GM12878 (cell line): ENCODE results near the gene MPZL1. TPM values are rescaled to one million over a fixed set of nuclear protein-coding genes. Genes with fewer than 3 reads are reported as not detected.

ENCODE experiments used
- ATAC-seq: fragments of 200-7000 bp; cut with Tn5 transposase; 3 replicates; pipeline ENCODE4 v1.9.1; 2020; ENCODE audit warnings: mild to moderate bottlenecking, moderate library complexity
- BruUV-seq: library from RNA; stranded (reverse); fragments of 400-500 nt; replicated peaks from 2 replicates; lab custom pipeline; 2021; lab: Mats Ljungman, UMichigan
- CTCF ChIA-PET: fragments of 300-600 bp; sonication (Branson Sonifier 250); formaldehyde crosslinking; extraction: SDS; loops from one replicate; lab custom pipeline; 2021; ENCODE audit warnings: inconsistent platforms; lab: Yijun Ruan, JAX
- POLR2A ChIA-PET: fragments of 350-600 bp; formaldehyde crosslinking; extraction: SDS; loops from one replicate; lab custom pipeline; 2021; ENCODE audit warnings: inconsistent platforms; lab: Charles Lee
- RAD21 ChIA-PET: fragments of 300-600 bp; sonication (Branson Sonifier 250); formaldehyde crosslinking; loops from one replicate; lab custom pipeline; 2023; ENCODE audit warnings: antibody characterized with exemption; ENCODE audit not compliant: unreplicated experiment; lab: Charles Lee
- SMC1A ChIA-PET: fragments of 300-600 bp; sonication (Branson Sonifier 250); formaldehyde crosslinking; loops from one replicate; lab custom pipeline; 2023; ENCODE audit not compliant: unreplicated experiment, uncharacterized antibody; lab: Charles Lee
- DNase-seq: peaks from one replicate; pipeline ENCODE4 v3.0.0-alpha.2; 2011; ENCODE audit warnings: low read depth, low spot score
- FAIRE-seq: peaks from 3 replicates; lab custom pipeline; 2011; peaks lifted over from hg19 to GRCh38; lab: Jason Lieb, UNC
- H2AFZ ChIP-seq: 2 replicates; pipeline ENCODE4 v1.6.0; 2011; ENCODE audit warnings: low read depth, low read length, control low read depth; ENCODE audit not compliant: control insufficient read depth
- H3K27ac ChIP-seq: 2 replicates; pipeline ENCODE4 v1.5.1; 2011; ENCODE audit warnings: control low read depth; ENCODE audit not compliant: control insufficient read depth, insufficient read depth
- H3K27me3 ChIP-seq, 2 experiments: replicated peaks in 1 of 2; 2 replicates each; pipeline versions ENCODE4 v1.6.0 to v1.6.1; 2011; ENCODE audit warnings: low read length in 1 of 2; ENCODE audit not compliant: control insufficient read depth in 2 of 2, insufficient read depth in 2 of 2
- H3K36me3 ChIP-seq, 2 experiments: 2 replicates each; pipeline ENCODE4 v1.5.1; 2011; ENCODE audit warnings: low read length in 1 of 2; ENCODE audit not compliant: control insufficient read depth in 2 of 2, insufficient read depth in 2 of 2
- H3K4me1 ChIP-seq: 2 replicates; pipeline ENCODE4 v1.6.1; 2011; ENCODE audit warnings: mild to moderate bottlenecking, low read length, moderate library complexity, mixed read lengths; ENCODE audit not compliant: control insufficient read depth, insufficient read depth
- H3K4me2 ChIP-seq: 2 replicates; pipeline ENCODE4 v1.6.0; 2011; ENCODE audit warnings: control low read depth; ENCODE audit not compliant: control insufficient read depth, insufficient read depth
- H3K4me3 ChIP-seq: fragments of 200-600 bp; sonication (generic); 2 replicates; pipeline ENCODE4 v1.5.1; 2016
- H3K79me2 ChIP-seq: 2 replicates; pipeline ENCODE4 v1.6.0; 2011; ENCODE audit warnings: low read length; ENCODE audit not compliant: control insufficient read depth, insufficient read depth
- H3K9ac ChIP-seq: 2 replicates; pipeline ENCODE4 v1.8.0; 2011; ENCODE audit warnings: low read length, control low read depth, mixed read lengths; ENCODE audit not compliant: control insufficient read depth, insufficient read depth
- H3K9me3 ChIP-seq: replicated peaks from 3 replicates; pipeline ENCODE4 v1.5.1; 2011; ENCODE audit warnings: mild to moderate bottlenecking, low read length; ENCODE audit not compliant: control insufficient read depth, insufficient read depth
- H4K20me1 ChIP-seq: 2 replicates; pipeline ENCODE4 v1.6.0; 2011; ENCODE audit not compliant: control insufficient read depth, insufficient read depth
- ATF7 ChIP-seq: fragments of 450-650 bp; IDR thresholded peaks from 2 replicates; pipeline ENCODE4 v1.6.1; 2016; ENCODE audit warnings: low read depth, mild to moderate bottlenecking
- CBX3 ChIP-seq: fragments of 200-600 bp; sonication (generic); IDR thresholded peaks from 2 replicates; pipeline ENCODE4 v1.6.1; 2016; ENCODE audit warnings: low read depth, borderline replicate concordance
- DPF2 ChIP-seq: fragments of 450-650 bp; IDR thresholded peaks from 2 replicates; pipeline ENCODE4 v1.6.1; 2017; ENCODE audit warnings: mild to moderate bottlenecking
- FOXM1 ChIP-seq: IDR thresholded peaks from 2 replicates; pipeline ENCODE4 v1.6.1; 2012; ENCODE audit warnings: low read depth, mild to moderate bottlenecking, inconsistent platforms, low read length, moderate library complexity
- IKZF2 ChIP-seq, 2 experiments: fragments of 450-650 bp; IDR thresholded peaks; 2 replicates each; pipeline ENCODE4 v1.6.1; 2017; ENCODE audit warnings: mild to moderate bottlenecking in 2 of 2, moderate library complexity in 2 of 2
- LARP7 ChIP-seq: fragments of 450-650 bp; IDR thresholded peaks from 2 replicates; pipeline ENCODE4 v1.6.1; 2017; ENCODE audit warnings: mild to moderate bottlenecking
- MTA2 ChIP-seq: fragments of 450-650 bp; IDR thresholded peaks from 2 replicates; pipeline ENCODE4 v1.6.1; 2016; ENCODE audit warnings: low read depth, mild to moderate bottlenecking, moderate library complexity
- PKNOX1 ChIP-seq: fragments of 450-650 bp; IDR thresholded peaks from 2 replicates; pipeline ENCODE4 v1.6.1; 2016; ENCODE audit warnings: mild to moderate bottlenecking
- POLR2AphosphoS5 ChIP-seq: IDR thresholded peaks from 2 replicates; pipeline ENCODE4 v1.6.1; 2011; ENCODE audit warnings: mild to moderate bottlenecking, low read length, inconsistent platforms
- POU2F2 ChIP-seq: IDR thresholded peaks from 3 replicates; pipeline ENCODE4 v1.6.1; 2011; ENCODE audit warnings: low read depth, mild to moderate bottlenecking, low read length, borderline replicate concordance
- RAD21 ChIP-seq: IDR thresholded peaks from 2 replicates; pipeline ENCODE4 v1.6.1; 2011; ENCODE audit warnings: mild to moderate bottlenecking, low read depth, low read length, moderate library complexity; ENCODE audit not compliant: insufficient read depth
- RCOR1 ChIP-seq: conservative IDR thresholded peaks from 2 replicates; pipeline ENCODE4 v1.6.1; 2012; ENCODE audit warnings: low read depth, low read length, improper control_type of control experiment
- RUNX3 ChIP-seq: IDR thresholded peaks from 2 replicates; pipeline ENCODE4 v1.6.1; 2012; ENCODE audit warnings: low read length, inconsistent platforms
- SIN3A ChIP-seq: IDR thresholded peaks from 2 replicates; pipeline ENCODE4 v1.6.1; 2012; ENCODE audit warnings: low read depth, low read length, improper control_type of control experiment
- SMC3 ChIP-seq: IDR thresholded peaks from 2 replicates; pipeline ENCODE4 v1.6.1; 2011; ENCODE audit warnings: low read length, improper control_type of control experiment, borderline replicate concordance
- TARDBP ChIP-seq: IDR thresholded peaks from 2 replicates; pipeline ENCODE4 v1.6.1; 2016; ENCODE audit warnings: borderline replicate concordance
- TCF12 ChIP-seq: IDR thresholded peaks from 2 replicates; pipeline ENCODE4 v1.6.1; 2011; ENCODE audit warnings: low read depth, mild to moderate bottlenecking, low read length
- ZBED1 ChIP-seq: IDR thresholded peaks from 2 replicates; pipeline ENCODE4 v1.6.1; 2016; ENCODE audit warnings: borderline replicate concordance
- ZBTB33 ChIP-seq: fragments of 450-650 bp; IDR thresholded peaks from 2 replicates; pipeline ENCODE4 v1.6.1; 2017; ENCODE audit warnings: mild to moderate bottlenecking
- ZNF207 ChIP-seq: fragments of 450-650 bp; IDR thresholded peaks from 2 replicates; pipeline ENCODE4 v1.6.1; 2014; ENCODE audit warnings: antibody characterized with exemption, mild to moderate bottlenecking, borderline replicate concordance
- WGBS: methylation state at CpG from one replicate; pipeline ENCODE4 v1.1.6; 2016; ENCODE audit warnings: low lambda C conversion rate; ENCODE audit not compliant: insufficient replicate concordance, insufficient coverage; ENCODE audit errors: missing lambda C conversion rate; 5-methylcytosine and 5-hydroxymethylcytosine counted together
- in situ Hi-C: fragments of 300-500 bp; cut with MboI; formaldehyde crosslinking; loops from 9 replicates; pipeline ENCODE4 v1.14.3; 2018; ENCODE audit warnings: mixed read lengths
- intact Hi-C: fragments of 100-400 bp; cut with micrococcal nuclease; formaldehyde crosslinking; loops from one replicate; pipeline ENCODE4 v1.14.2; 2022; ENCODE audit not compliant: unreplicated experiment
- polyA plus RNA-seq, 11 experiments: library from polyadenylated mRNA; depleted of rRNA in 4 of 11; unstranded in 6 of 11; stranded (reverse) in 5 of 11; fragments of >200 nt; fragmentation: Nextera tagmentation in 4 of 11; fragmentation: Illumina TruSeq in 1 of 11; extraction: Ambion mirVana in 4 of 11; extraction: Trizol in 1 of 11; gene quantifications; 1 replicate in 1 of 11; 2 replicates in 10 of 11; pipeline versions ENCODE4 v1.2.1 to v1.2.3, GENCODE V29; 2011 to 2016; ENCODE audit warnings: inconsistent platforms in 2 of 11, missing spikeins in 2 of 11, low read depth in 1 of 11
- total RNA-seq, 4 experiments: library from RNA; depleted of rRNA in 3 of 4; stranded (reverse); fragments of >200 nt in 3 of 4; fragmentation: Illumina TruSeq in 1 of 4; extraction: Trizol in 1 of 4; gene quantifications; 2 replicates each; pipeline versions ENCODE4 v1.2.1 to v1.2.3, GENCODE V29; 2013 to 2021
- TF ChIP-seq, protein P1 (sequence below): IDR thresholded peaks from 2 replicates; pipeline ENCODE4 v1.6.1; 2012; ENCODE audit warnings: low read depth, low read length, improper control_type of control experiment

Gene MPZL1
- total and polyA plus RNA-seq, 10 of the 15 experiments (the other 5 are each of a cell fraction or from before 2014, with no cell fraction given), result 9.8 to 60.9 (median 45.9) TPM

DNA sequence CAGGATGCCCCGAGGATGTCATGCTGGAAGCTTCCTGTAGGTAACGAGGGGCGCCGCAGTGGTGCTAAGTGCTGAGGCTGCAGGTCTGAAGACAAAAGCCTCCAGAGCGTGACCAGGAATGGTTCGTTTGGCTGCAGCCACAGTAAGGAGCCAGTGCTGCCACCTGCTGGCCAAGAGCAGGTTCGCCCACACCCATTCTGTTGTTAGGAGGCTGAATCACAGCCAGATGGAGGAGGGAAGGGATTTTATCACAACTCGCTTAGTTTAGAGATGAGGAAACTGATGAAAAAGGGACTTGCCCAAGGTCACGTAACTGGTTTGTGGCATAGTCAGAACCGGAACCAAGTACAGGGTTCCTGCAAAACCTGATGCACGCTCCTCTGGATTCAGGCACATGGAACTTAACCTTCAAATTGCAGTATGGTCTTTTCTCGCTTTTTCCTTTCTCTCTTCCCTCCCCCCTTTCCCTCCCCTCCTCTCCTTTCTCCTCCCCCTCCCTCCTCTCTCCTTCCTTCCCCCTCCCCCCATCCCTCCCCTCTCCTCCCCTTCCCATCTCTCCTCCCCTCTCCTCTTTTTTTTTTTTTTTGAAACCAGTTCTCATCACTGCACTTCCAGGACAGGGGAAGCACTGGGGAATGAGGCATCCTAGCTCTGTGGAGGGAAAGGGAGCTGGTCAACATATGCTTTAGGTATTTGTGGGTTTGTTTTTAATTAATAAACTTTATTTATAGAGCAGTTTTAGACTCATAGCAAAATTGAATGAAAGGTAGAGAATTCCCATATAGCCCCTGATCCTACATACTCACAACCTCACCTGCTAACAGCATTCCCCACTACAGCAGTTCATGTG is 81.8 kb downstream of the MPZL1 start:
- 1% methylated on average over 12 of the region's 12 CpGs for WGBS
- H2AFZ ChIP-seq, result peak overlapping the region; percentile 78
- intact Hi-C loops (loop anchor here (1.0 to 5.0 kb wide), 5 partner anchors 82 to 279 kb away; partner anchors contain the start of genes DCAF6, MPC2 and MPZL1), in situ Hi-C loops (no loop called here)
- no peaks in the 10 kb centered on the region; the same call in 1 of the 3 replicates for H3K9me3 ChIP-seq
- H3K79me2 ChIP-seq, result no peaks in the 10 kb centered on the region
- peak overlapping the region; percentile 11; the same call in 1 of the 2 replicates for H3K4me2 ChIP-seq
- no peak overlapping the region for H3K4me3 ChIP-seq
- ChIA-PET POLR2A (interaction anchor here (0.6 to 1.1 kb wide), 2 partner anchors 87 to 297 kb away, joined by 3 to 7 read pairs; no protein-coding TSS in a partner anchor), CTCF (interaction anchor here (0.7 to 2.8 kb wide), 8 partner anchors 11 to 279 kb away, joined by 3 to 12 read pairs (median 3); no protein-coding TSS in a partner anchor), SMC1A (interaction anchor here (0.8 to 2.3 kb wide), 3 partner anchors 87 to 203 kb away, joined by 3 to 7 read pairs (median 4); no protein-coding TSS in a partner anchor), RAD21 (interaction anchor here (0.6 to 1.6 kb wide), 5 partner anchors 81 to 279 kb away, joined by 3 to 4 read pairs (median 3); no protein-coding TSS in a partner anchor)
- FAIRE-seq (peak; percentile 89), DNase-seq (peak; percentile 82), ATAC-seq (peak; percentile 100)
- BruUV-seq, result no TSS peak
- H4K20me1 ChIP-seq, result no peaks in the 10 kb centered on the region
- H3K27ac ChIP-seq, result no peak overlapping the region
- H3K4me1 ChIP-seq, result peaks cover 12% of the 10 kb centered on the region
- H3K36me3 ChIP-seq, result no peaks in the 10 kb centered on the region
- no peak overlapping the region for H3K9ac ChIP-seq
- H3K27me3 ChIP-seq, result no peaks in the 10 kb centered on the region
- TF ChIP-seq, protein P1, sequence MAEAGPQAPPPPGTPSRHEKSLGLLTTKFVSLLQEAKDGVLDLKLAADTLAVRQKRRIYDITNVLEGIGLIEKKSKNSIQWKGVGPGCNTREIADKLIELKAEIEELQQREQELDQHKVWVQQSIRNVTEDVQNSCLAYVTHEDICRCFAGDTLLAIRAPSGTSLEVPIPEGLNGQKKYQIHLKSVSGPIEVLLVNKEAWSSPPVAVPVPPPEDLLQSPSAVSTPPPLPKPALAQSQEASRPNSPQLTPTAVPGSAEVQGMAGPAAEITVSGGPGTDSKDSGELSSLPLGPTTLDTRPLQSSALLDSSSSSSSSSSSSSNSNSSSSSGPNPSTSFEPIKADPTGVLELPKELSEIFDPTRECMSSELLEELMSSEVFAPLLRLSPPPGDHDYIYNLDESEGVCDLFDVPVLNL, result no peak
- 0 out of 3 replicates have a peak, but pooled peaks have one; percentile 33 for TF ChIP-seq POU2F2
- TF ChIP-seq RAD21, result peak; percentile 84
- TF ChIP-seq ZBTB33, result no peak
- no peak; the same call in 1 of the 2 replicates for TF ChIP-seq RCOR1
- peak; percentile 80 for TF ChIP-seq RUNX3
- peak; percentile 45; the same call in 1 of the 2 replicates for TF ChIP-seq ZNF207
- TF ChIP-seq IKZF2 (IDR thresholded peaks at IDR 0.05), result peak in 1 of 2 experiments; percentile 39; a peak in 1 of 4 replicates
- TF ChIP-seq SMC3, result peak; percentile 83
- 0 out of 2 replicates have a peak, but pooled peaks have one; percentile 34 for TF ChIP-seq SIN3A
- TF ChIP-seq POLR2AphosphoS5, result no peak
- no peak for TF ChIP-seq CBX3
- no peak for TF ChIP-seq MTA2
- no peak for TF ChIP-seq ZBED1
- TF ChIP-seq TARDBP, result no peak
- TF ChIP-seq FOXM1, result 0 out of 2 replicates have a peak, but pooled peaks have one; percentile 45
- TF ChIP-seq ATF7, result no peak
- 0 out of 2 replicates have a peak, but pooled peaks have one; percentile 31 for TF ChIP-seq TCF12
- no peak for TF ChIP-seq PKNOX1
- no peak for TF ChIP-seq LARP7
- TF ChIP-seq DPF2, result no peak
